IMR-90 (cell line): ENCODE data around the gene WDR91.

Experiments used
- CEBPB ChIP-seq: IDR thresholded peaks from 2 replicates; pipeline ENCODE4 v1.6.1; 2012; ENCODE audit warnings: low read depth, low read length, improper control_type of control experiment
- CHD1 ChIP-seq: IDR thresholded peaks from 2 replicates; pipeline ENCODE4 v1.6.1; 2012; ENCODE audit warnings: low read depth, low read length, improper control_type of control experiment
- FOS ChIP-seq: fragments of 150-350 bp; IDR thresholded peaks from 2 replicates; pipeline ENCODE4 v1.6.1; 2016; ENCODE audit warnings: low read depth, low read length
- MAFK ChIP-seq: IDR thresholded peaks from 2 replicates; pipeline ENCODE4 v1.6.1; 2012; ENCODE audit warnings: low read depth, low read length, improper control_type of control experiment
- MAZ ChIP-seq: IDR thresholded peaks from 2 replicates; pipeline ENCODE4 v1.6.1; 2012; ENCODE audit warnings: low read depth, mild to moderate bottlenecking, low read length, improper control_type of control experiment, moderate library complexity, borderline replicate concordance
- MXI1 ChIP-seq: IDR thresholded peaks from 2 replicates; pipeline ENCODE4 v1.6.1; 2012; ENCODE audit warnings: low read depth, mild to moderate bottlenecking, low read length, moderate library complexity, borderline replicate concordance
- POLR2A ChIP-seq: IDR thresholded peaks from 2 replicates; pipeline ENCODE4 v1.6.1; 2012; ENCODE audit warnings: mild to moderate bottlenecking, low read depth, low read length
- RAD21 ChIP-seq: IDR thresholded peaks from 2 replicates; pipeline ENCODE4 v1.6.1; 2012; ENCODE audit warnings: low read length, improper control_type of control experiment
- RCOR1 ChIP-seq: IDR thresholded peaks from 2 replicates; pipeline ENCODE4 v1.6.1; 2012; ENCODE audit warnings: mild to moderate bottlenecking, low read length, improper control_type of control experiment; ENCODE audit not compliant: insufficient replicate concordance
- RFX5 ChIP-seq: IDR thresholded peaks from 2 replicates; pipeline ENCODE4 v1.8.0; 2012; ENCODE audit warnings: low read depth, mild to moderate bottlenecking, low read length, moderate library complexity
- SMC3 ChIP-seq: fragments of 150-350 bp; IDR thresholded peaks from 2 replicates; pipeline ENCODE4 v1.6.1; 2016; ENCODE audit warnings: low read depth, mild to moderate bottlenecking, antibody characterized with exemption, low read length, moderate library complexity
- TF ChIP-seq, protein P1 (sequence below): conservative IDR thresholded peaks from 2 replicates; pipeline ENCODE4 v1.5.1; 2012; ENCODE audit warnings: mild to moderate bottlenecking, low read depth, low read length, improper control_type of control experiment
- TF ChIP-seq, protein P2 (sequence below): fragments of 150-350 bp; IDR thresholded peaks from 2 replicates; pipeline ENCODE4 v1.6.1; 2017; ENCODE audit warnings: mild to moderate bottlenecking, antibody characterized with exemption, low read length, low read depth
- TF ChIP-seq, protein P3 (sequence below): fragments of 150-350 bp; IDR thresholded peaks from 2 replicates; pipeline ENCODE4 v1.6.1; 2016; ENCODE audit warnings: low read depth, mild to moderate bottlenecking, low read length, moderate library complexity, borderline replicate concordance

DNA sequence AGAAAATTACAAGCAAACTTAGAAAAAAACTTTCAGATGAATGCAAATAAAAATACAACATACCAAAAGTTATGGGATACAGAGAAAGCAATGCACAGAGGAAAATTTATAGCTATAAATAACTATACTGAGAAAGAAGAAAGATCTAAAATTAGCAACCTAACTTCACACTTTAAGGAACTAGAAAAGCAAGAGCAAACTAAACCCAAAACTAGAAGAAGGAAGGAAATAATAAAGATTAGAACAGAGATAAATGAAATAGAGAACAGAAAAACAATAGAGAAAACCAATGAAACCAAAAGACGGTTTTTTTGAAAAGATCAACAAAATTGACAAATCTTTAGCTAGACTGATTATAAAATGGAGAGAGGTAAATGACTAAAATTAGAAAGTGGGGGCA, 12.7 kb upstream of the WDR91 start:
- TF ChIP-seq, protein P1, sequence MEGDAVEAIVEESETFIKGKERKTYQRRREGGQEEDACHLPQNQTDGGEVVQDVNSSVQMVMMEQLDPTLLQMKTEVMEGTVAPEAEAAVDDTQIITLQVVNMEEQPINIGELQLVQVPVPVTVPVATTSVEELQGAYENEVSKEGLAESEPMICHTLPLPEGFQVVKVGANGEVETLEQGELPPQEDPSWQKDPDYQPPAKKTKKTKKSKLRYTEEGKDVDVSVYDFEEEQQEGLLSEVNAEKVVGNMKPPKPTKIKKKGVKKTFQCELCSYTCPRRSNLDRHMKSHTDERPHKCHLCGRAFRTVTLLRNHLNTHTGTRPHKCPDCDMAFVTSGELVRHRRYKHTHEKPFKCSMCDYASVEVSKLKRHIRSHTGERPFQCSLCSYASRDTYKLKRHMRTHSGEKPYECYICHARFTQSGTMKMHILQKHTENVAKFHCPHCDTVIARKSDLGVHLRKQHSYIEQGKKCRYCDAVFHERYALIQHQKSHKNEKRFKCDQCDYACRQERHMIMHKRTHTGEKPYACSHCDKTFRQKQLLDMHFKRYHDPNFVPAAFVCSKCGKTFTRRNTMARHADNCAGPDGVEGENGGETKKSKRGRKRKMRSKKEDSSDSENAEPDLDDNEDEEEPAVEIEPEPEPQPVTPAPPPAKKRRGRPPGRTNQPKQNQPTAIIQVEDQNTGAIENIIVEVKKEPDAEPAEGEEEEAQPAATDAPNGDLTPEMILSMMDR = no peak
- TF ChIP-seq, protein P2, sequence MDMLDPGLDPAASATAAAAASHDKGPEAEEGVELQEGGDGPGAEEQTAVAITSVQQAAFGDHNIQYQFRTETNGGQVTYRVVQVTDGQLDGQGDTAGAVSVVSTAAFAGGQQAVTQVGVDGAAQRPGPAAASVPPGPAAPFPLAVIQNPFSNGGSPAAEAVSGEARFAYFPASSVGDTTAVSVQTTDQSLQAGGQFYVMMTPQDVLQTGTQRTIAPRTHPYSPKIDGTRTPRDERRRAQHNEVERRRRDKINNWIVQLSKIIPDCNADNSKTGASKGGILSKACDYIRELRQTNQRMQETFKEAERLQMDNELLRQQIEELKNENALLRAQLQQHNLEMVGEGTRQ = no peak
- TF ChIP-seq RCOR1 (no peak), POLR2A (no peak), CEBPB (no peak), SMC3 (no peak), RAD21 (no peak), MAFK (no peak), CHD1 (no peak), FOS (no peak), MXI1 (no peak), MAZ (no peak), RFX5 (no peak)
- TF ChIP-seq, protein P3, sequence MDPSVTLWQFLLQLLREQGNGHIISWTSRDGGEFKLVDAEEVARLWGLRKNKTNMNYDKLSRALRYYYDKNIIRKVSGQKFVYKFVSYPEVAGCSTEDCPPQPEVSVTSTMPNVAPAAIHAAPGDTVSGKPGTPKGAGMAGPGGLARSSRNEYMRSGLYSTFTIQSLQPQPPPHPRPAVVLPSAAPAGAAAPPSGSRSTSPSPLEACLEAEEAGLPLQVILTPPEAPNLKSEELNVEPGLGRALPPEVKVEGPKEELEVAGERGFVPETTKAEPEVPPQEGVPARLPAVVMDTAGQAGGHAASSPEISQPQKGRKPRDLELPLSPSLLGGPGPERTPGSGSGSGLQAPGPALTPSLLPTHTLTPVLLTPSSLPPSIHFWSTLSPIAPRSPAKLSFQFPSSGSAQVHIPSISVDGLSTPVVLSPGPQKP = no peak
